Mucosa of gallbladder (tissue), 1 donor: ENCODE results near the gene TMC7. TPM values are rescaled to one million over a fixed set of nuclear protein-coding genes. Genes with fewer than 3 reads are reported as not detected.

Experiments
- DNase-seq: peaks from one replicate; pipeline ENCODE4 v3.0.0-alpha.2; 2020; ENCODE audit warnings: low spot score
- total RNA-seq: library from RNA; stranded (reverse); gene quantifications from one replicate; pipeline ENCODE4 v1.2.1, GENCODE V29; 2021
- donor health status: DM: no; HTN: no; CAD: no.

Gene TMC7
- total RNA-seq, 1 donor from 2014 or later: 1.4 TPM

- DNase-seq: no peak
Measured at GRCh38 chr16:19029980-19030379, 46.2 kb downstream of the TMC7 start.

- no peak for DNase-seq
Measured at GRCh38 chr16:19031738-19032137, 48.0 kb downstream of the TMC7 start.

- no peak for DNase-seq
Measured at GRCh38 chr16:19033761-19034160, 50.0 kb downstream of the TMC7 start.

GRCh38 chr16:19040400-19040799, 56.7 kb downstream of the TMC7 start:
- no peak for DNase-seq

- DNase-seq: no peak
Measured at GRCh38 chr16:19044769-19045168, 61.0 kb downstream of the TMC7 start.

- no peak for DNase-seq
Measured at GRCh38 chr16:19046062-19046461, 62.3 kb downstream of the TMC7 start.

GRCh38 chr16:19062706-19063105, 79.0 kb downstream of the TMC7 start:
- DNase-seq: no peak

- no peak for DNase-seq
Measured at GRCh38 chr16:19066988-19067348, 83.2 kb downstream of the TMC7 start.

- DNase-seq: peak; percentile 99
Measured at GRCh38 chr16:19067349-19068236, 83.9 kb downstream of the TMC7 start, which contains the start of gene COQ7. TSS of gene COQ7 (plus strand) at chr16:19067614. CDS start at chr16:19067665, 51 bp downstream.

- no peak for DNase-seq
Measured at GRCh38 chr16:19068237-19068815, 84.6 kb downstream of the TMC7 start.

GRCh38 chr16:19071811-19072777, 88.4 kb downstream of the TMC7 start:
- peak; percentile 63 for DNase-seq

GRCh38 chr16:19073344-19073743, 89.6 kb downstream of the TMC7 start:
- DNase-seq: no peak

GRCh38 chr16:19073863-19074262, 90.1 kb downstream of the TMC7 start:
- DNase-seq: no peak

GRCh38 chr16:19075511-19075910, 91.8 kb downstream of the TMC7 start:
- DNase-seq: no peak

- DNase-seq: no peak
Measured at GRCh38 chr16:19077879-19078278, 94.1 kb downstream of the TMC7 start.

GRCh38 chr16:19083670-19084069, 99.9 kb downstream of the TMC7 start:
- no peak for DNase-seq

GRCh38 chr16:19084139-19084538, 100.4 kb downstream of the TMC7 start:
- DNase-seq: no peak

- no peak for DNase-seq
Measured at GRCh38 chr16:19084879-19085278, 101.1 kb downstream of the TMC7 start.

GRCh38 chr16:19085679-19086200, 102.0 kb downstream of the TMC7 start:
- DNase-seq: no peak

- DNase-seq: peak; percentile 81
Measured at GRCh38 chr16:19086322-19087199, 102.8 kb downstream of the TMC7 start.
